Embryonic facial prominence (tissue), 1 donor: ENCODE data around the gene PDE11A.
"Not testable (repeated sequence)": the region's sequence is repeated elsewhere in the genome, so short reads cannot be mapped to it uniquely, and the experiment has no call there.

Experiments used
- DNase-seq: peaks from one replicate; pipeline ENCODE4 v3.0.0-alpha.2; 2016; ENCODE audit errors: extremely low spot score

PDE11A gene

GRCh38 chr2:178008636-178009289 lies 63.8 kb downstream of the PDE11A start:
- DNase-seq = no peak

DNA sequence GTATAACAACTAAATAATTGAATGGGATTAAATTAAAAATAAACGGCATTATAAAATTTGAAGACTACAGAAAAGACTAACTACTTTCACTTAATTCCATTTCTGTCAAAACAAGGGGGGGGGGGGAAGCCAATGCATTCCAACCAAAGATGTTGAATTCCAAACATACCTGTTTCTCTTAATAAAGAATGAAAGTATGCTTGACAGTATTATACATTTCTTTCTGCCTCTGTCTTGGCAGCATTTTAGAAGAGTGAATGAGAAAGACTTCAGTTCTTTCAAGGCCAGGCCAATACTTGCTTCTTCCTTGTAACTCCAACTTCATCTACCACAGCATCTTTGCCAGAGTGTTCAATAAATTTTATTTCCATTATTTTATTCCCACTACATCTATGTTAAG lies 65.9 kb downstream of the PDE11A start:
- no peak for DNase-seq

DNA sequence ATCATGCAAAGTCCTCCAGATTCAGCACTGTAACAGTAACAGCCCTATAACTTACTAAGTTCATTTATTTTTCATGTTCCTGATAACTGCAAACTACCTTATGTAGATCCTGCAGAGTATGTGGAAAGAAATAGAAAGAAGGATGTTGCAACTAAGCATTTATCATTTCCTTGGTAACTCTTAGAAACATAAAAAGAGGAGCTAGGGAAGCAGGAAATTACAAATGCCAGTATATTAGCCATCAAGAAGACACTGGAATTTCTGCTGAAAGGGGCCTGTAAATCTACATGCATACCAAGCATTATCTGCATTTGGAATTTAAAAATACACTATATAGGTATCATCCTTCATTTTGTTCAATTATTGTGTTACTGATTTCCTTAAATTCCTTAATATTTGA lies 66.8 kb downstream of the PDE11A start:
- no peak for DNase-seq

DNA sequence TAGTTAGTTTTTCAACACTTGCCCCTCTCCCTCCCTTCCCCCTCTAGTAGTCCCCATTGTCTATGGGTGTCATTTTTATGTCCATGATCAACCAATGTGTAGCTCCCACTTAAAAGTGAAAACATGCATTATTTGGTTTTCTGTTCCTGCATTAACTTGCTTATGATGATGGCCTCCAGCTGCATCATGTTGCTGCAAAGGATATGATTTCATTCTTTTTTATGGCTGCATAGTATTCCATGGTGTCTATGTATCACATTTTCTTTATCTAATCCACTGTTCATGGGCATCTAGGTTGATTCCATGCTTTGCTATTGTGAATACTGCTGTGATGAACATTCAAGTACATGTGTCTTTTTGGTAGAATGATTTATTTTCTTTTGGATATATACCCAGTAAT lies 70.5 kb downstream of the PDE11A start:
- no peak for DNase-seq

GRCh38 chr2:177998996-177999395 lies 73.6 kb downstream of the PDE11A start:
- DNase-seq = no peak

DNA sequence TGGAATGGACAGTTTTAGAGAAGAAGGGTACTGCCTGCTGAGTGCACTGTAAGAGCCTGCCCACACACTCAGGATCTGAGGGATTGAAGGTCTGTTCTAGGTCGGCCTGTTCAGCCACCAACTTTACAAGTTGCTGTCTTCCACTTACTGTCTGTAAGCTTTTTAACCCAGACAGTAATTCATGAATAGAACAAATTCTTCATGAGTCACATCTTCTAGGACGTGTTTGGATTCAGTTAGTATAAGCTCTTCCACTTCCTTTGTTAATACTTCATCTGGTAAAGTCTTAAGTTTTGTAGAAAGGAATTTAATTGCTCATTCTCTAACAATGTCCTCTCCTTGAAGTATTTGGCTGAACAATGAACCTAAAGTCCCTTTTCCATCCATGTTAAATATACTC lies 74.6 kb downstream of the PDE11A start:
- DNase-seq = no peak

- no peak for DNase-seq
Measured at GRCh38 chr2:177992992-177993391, 79.6 kb downstream of the PDE11A start.

GRCh38 chr2:177989029-177989885 lies 83.3 kb downstream of the PDE11A start:
- DNase-seq = no peak

DNA sequence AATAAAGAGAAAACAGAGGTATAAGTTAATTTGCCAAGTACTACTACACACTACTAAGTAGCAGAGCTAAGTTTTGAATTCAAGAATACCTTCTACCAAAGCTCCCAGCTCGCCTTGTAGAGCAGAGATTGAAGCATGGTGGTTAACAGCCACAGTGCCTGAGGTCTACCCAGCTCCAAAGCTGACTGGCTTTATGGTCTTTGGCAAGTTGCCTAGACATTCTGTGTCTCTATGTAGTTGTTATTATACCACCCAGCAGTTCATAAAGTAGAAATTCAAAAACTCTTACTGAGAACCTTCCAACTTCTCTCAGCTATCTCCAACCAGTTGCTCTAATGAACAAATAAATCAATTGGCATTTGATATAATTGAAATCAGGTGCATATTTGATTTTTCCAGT lies 87.8 kb downstream of the PDE11A start:
- no peak for DNase-seq

DNA sequence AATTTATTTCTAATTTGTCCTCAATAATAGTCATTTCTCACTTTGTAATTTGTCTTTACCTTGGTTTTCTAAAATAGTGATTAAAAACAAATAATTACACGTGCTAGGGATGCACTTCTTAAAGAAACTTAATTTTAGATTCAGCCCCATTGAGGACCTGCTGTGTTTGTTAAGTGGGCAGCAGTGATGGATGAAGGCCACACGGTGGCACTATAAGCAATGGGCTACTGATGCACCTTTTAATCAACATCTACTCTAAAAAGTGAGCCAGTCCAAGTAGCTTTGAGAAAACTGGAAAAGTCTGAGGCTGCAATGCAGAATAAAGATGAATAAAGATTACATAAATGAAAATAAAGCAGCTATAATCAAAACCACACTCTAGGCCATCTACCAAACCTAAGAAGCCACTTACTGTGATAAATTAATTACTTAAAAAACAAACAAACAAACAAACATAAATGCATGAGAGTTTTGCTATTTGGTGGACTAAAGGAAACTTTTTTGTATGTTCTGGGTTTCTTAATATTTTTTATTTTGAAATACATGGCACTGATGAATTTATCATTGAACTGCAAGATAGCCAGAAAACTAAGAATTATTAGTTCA lies 89.3 kb downstream of the PDE11A start:
- DNase-seq = no peak

- DNase-seq = no peak
Measured at GRCh38 chr2:177972782-177973181, 99.8 kb downstream of the PDE11A start.

- no peak for DNase-seq
Measured at GRCh38 chr2:177972123-177972522, 100.5 kb downstream of the PDE11A start.

DNA sequence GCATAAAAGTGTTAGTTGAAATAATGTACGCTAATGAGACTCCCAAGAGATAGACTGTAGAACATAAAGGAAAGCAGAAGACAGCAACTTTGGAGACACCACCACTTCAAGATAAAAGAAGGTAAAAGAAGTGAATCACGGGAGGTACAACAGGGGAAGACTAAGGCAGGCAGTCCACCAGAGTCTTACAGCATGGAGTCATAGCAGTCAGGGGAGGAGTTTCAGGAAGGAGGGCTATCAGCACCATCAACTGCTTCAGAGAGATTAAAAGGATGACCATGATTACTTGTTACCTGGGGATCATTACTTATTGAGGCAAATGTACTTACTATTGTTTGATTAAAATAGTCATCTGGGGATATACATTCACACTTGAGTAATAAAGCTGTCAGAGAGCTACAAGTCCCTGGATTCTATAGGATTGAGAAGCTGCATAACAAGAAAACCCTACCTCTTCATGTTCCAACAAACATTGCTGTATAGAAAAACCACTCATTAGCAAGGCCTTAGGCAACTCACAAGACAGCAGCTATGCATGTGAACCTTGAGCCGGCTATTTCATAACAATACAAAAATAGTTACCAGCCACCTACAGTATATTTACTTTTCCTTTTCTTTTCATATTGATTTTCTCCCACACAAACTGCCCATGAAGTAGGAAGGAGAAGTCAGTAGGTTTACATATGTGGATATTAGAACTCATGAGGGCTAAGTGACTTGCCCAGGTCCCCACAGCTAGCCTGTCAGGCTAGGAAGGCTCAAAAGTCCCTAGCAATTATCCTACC lies 101.7 kb downstream of the PDE11A start:
- DNase-seq = no peak

GRCh38 chr2:177964892-177965291 lies 107.7 kb downstream of the PDE11A start:
- no peak for DNase-seq

DNA sequence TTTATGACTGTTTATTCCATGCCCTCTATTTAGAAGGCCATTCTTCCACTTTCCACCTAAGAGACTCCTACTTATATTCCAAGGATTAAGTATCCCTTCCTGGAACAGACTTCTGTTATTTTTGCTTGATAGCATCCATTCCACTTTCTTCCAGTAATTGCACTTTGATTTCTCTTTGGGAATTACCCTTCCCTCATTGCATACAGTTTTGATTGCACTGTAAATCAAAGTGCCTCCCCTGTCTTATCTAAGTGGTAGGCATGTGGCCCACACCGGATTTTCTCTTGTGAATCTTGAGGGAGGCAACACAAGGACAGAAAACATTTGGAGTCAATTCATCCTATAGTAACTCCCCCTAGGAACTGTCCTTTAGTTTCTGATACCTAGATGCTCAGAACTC lies 120.4 kb downstream of the PDE11A start:
- no peak for DNase-seq

DNA sequence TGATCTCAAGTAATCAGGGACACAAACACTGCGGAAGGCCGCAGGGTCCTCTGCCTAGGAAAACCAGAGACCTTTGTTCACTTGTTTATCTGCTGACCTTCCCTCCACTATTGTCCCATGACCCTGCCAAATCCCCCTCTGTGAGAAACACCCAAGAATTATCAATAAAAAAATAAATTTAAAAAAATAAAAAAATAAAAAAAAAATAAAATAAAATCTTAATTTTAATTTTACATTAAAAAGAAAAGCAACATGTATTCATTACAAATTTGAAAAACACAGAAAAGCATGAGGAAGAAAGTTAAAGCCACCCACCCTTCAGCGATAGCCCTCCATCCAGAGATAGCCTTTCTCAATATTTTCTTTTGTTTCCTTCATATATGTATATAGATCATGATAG lies 125.0 kb downstream of the PDE11A start:
- not testable (repeated sequence) for DNase-seq

- not testable (repeated sequence) for DNase-seq
Measured at GRCh38 chr2:177944530-177944929, 128.0 kb downstream of the PDE11A start.

GRCh38 chr2:177942731-177943130 lies 129.8 kb downstream of the PDE11A start:
- no peak for DNase-seq

GRCh38 chr2:177939211-177939610 lies 133.4 kb downstream of the PDE11A start:
- DNase-seq = no peak

- no peak for DNase-seq
Measured at GRCh38 chr2:177930916-177931315, 141.7 kb downstream of the PDE11A start.

DNA sequence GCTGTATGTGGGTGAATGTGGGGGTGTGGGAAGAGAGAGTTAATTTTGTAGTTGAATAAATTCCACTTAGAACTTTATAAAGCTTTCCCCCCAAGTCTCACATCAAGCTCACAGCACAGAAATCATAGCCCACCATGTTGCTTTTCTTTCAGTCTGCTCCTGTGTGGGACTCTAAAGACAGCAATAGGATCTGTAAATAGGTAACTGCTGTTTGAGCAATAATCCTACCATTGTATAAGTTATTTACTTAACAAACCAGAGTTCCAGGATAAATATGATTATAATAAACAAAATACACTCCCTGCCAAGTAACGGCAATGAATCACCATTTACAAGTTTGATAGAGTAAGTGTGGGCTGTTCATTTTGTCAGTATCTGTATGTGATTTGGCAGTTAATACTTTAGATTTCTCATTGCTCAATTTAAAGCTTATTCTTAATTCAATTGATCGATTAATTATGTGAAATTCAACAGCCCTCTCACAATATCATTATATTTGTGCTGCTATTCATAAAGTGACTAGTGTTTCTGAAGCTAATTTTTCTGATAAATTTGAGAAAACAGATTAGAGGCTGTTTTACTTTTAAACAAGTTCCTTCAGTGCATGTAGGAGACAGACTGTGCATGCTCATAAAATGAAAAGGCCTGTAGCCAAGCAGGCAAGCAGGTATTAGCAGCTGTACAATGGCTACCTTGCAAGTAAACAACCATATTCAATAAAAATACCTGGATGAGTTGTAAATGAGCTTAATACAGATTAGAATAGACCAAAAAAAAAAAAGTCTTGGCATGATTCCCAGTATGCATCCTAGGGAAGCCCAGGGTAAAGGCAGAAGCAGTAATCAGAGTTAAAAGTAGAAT lies 142.7 kb downstream of the PDE11A start:
- DNase-seq = no peak
